A549 (cell line): ENCODE data around the gene ADGRG2. TPM values are rescaled to one million over a fixed set of nuclear protein-coding genes. Genes with fewer than 3 reads are reported as not detected.

ENCODE experiments used
- ATAC-seq, 2 experiments: fragments of 200-7000 bp in 1 of 2; fragments of >200 bp in 1 of 2; cut with Nextera tagmentation in 1 of 2; cut with Tn5 transposase in 1 of 2; 3 replicates each; pipeline versions ENCODE4 v1.8.0 to v1.9.1; 2018 to 2020; ENCODE audit warnings: mild to moderate bottlenecking in 1 of 2, moderate library complexity in 1 of 2
- CTCF ChIA-PET: fragments of 300-600 bp; sonication (Branson Sonifier 250); formaldehyde crosslinking; extraction: SDS; loops from one replicate; lab custom pipeline; 2021; ENCODE audit warnings: antibody characterized with exemption, inconsistent platforms; lab: Yijun Ruan, JAX
- POLR2A ChIA-PET: fragments of 350-600 bp; formaldehyde crosslinking; extraction: SDS; loops from one replicate; lab custom pipeline; 2021; ENCODE audit warnings: antibody characterized with exemption, inconsistent platforms; lab: Yijun Ruan, JAX
- DNase-seq, 2 experiments: peaks; one replicate each; pipeline versions ENCODE4 v3.0.0 to v3.0.0-alpha.2; 2011 to 2016; ENCODE audit warnings: low read depth in 1 of 2, low spot score in 1 of 2
- FAIRE-seq: peaks from 2 replicates; lab custom pipeline; 2011; peaks lifted over from hg19 to GRCh38; lab: Jason Lieb, UNC
- H3K27ac ChIP-seq, 2 experiments: fragments of >200 bp; sonication (Bioruptor Twin); formaldehyde crosslinking; 3 replicates each; pipeline ENCODE4 v1.5.1; 2016 to 2017
- H3K4me1 ChIP-seq: fragments of >200 bp; sonication (Bioruptor Twin); formaldehyde crosslinking; 3 replicates; pipeline ENCODE4 v1.6.1; 2016
- H3K4me2 ChIP-seq: fragments of >200 bp; sonication (Bioruptor Twin); formaldehyde crosslinking; 3 replicates; pipeline ENCODE4 v1.6.1; 2016
- H3K4me3 ChIP-seq: fragments of >200 bp; sonication (Bioruptor Twin); formaldehyde crosslinking; 3 replicates; pipeline ENCODE4 v1.5.1; 2016
- H3K9me3 ChIP-seq: fragments of >200 bp; sonication (Bioruptor Twin); formaldehyde crosslinking; 3 replicates; pipeline ENCODE4 v1.6.1; 2016
- BCL3 ChIP-seq: fragments of >200 bp; sonication (Bioruptor Twin); formaldehyde crosslinking; IDR thresholded peaks from 3 replicates; pipeline ENCODE4 v1.6.1; 2016
- CEBPB ChIP-seq, 2 experiments: fragments of >200 bp in 1 of 2; sonication (Bioruptor Twin) in 1 of 2; formaldehyde crosslinking in 1 of 2; IDR thresholded peaks; 2 replicates each; pipeline ENCODE4 v1.6.1; 2012 to 2016
- CHD2 ChIP-seq: fragments of 150-350 bp; IDR thresholded peaks from 2 replicates; pipeline ENCODE4 v1.6.1; 2014; ENCODE audit warnings: low read length; ENCODE audit not compliant: partially characterized antibody
- CHD4 ChIP-seq: fragments of 200-600 bp; sonication (generic); IDR thresholded peaks from 2 replicates; pipeline ENCODE4 v1.6.1; 2016; ENCODE audit warnings: antibody characterized with exemption, mild to moderate bottlenecking, borderline replicate concordance
- CTCF ChIP-seq: fragments of >200 bp; sonication (Bioruptor Twin); formaldehyde crosslinking; IDR thresholded peaks from 3 replicates; pipeline ENCODE4 v1.5.1; 2016
- E2F6 ChIP-seq: IDR thresholded peaks from 2 replicates; pipeline ENCODE4 v1.6.1; 2012; ENCODE audit warnings: low read depth, borderline replicate concordance
- FOSB ChIP-seq: fragments of 250-450 bp; sonication (Bioruptor Pico); IDR thresholded peaks from 2 replicates; pipeline ENCODE4 v1.5.0; 2020; ENCODE audit warnings: mild to moderate bottlenecking, moderate library complexity
- FOSL2 ChIP-seq, 2 experiments: fragments of 450-650 bp in 1 of 2; fragments of >200 bp in 1 of 2; sonication (Bioruptor Twin) in 1 of 2; formaldehyde crosslinking; IDR thresholded peaks; 2 replicates each; pipeline versions ENCODE4 v1.5.0 to v1.6.1; 2016 to 2020; ENCODE audit warnings: mild to moderate bottlenecking in 1 of 2, moderate library complexity in 1 of 2
- HEYL ChIP-seq: fragments of 250-450 bp; sonication (Bioruptor Pico); IDR thresholded peaks from 2 replicates; pipeline ENCODE4 v1.8.0; 2021; ENCODE audit warnings: mild to moderate bottlenecking, moderate library complexity
- HOXB13 ChIP-seq: fragments of 250-450 bp; sonication (Bioruptor Pico); IDR thresholded peaks from 2 replicates; pipeline ENCODE4 v1.5.0; 2020; ENCODE audit warnings: low read depth, mild to moderate bottlenecking, moderate library complexity
- JUN ChIP-seq, 2 experiments: fragments of >200 bp; sonication (Bioruptor Twin); formaldehyde crosslinking; IDR thresholded peaks; 2 replicates in 1 of 2; 3 replicates in 1 of 2; pipeline ENCODE4 v1.6.1; 2016 to 2017
- KDM1A ChIP-seq: fragments of 200-600 bp; sonication (generic); IDR thresholded peaks from 2 replicates; pipeline ENCODE4 v1.6.1; 2016; ENCODE audit warnings: low read depth, mild to moderate bottlenecking
- KDM5A ChIP-seq: fragments of 200-600 bp; sonication (generic); IDR thresholded peaks from 2 replicates; pipeline ENCODE4 v1.6.1; 2016; ENCODE audit warnings: antibody characterized with exemption, mild to moderate bottlenecking
- MAFK ChIP-seq: fragments of 450-650 bp; IDR thresholded peaks from 2 replicates; pipeline ENCODE4 v1.6.1; 2014; ENCODE audit not compliant: partially characterized antibody
- MAZ ChIP-seq: fragments of 150-350 bp; IDR thresholded peaks from 2 replicates; pipeline ENCODE4 v1.6.1; 2014; ENCODE audit warnings: antibody characterized with exemption, low read depth, low read length, borderline replicate concordance
- NR3C1 ChIP-seq: fragments of >200 bp; sonication (Bioruptor Twin); formaldehyde crosslinking; IDR thresholded peaks from 3 replicates; pipeline ENCODE4 v1.6.1; 2017
- RAD21 ChIP-seq, 2 experiments: fragments of >200 bp in 1 of 2; sonication (Bioruptor Twin) in 1 of 2; formaldehyde crosslinking in 1 of 2; IDR thresholded peaks in 1 of 2; conservative IDR thresholded peaks in 1 of 2; 2 replicates in 1 of 2; 3 replicates in 1 of 2; pipeline ENCODE4 v1.6.1; 2012 to 2018; ENCODE audit warnings: inconsistent platforms in 1 of 2
- RCOR1 ChIP-seq: fragments of 150-350 bp; IDR thresholded peaks from 2 replicates; pipeline ENCODE4 v1.6.1; 2014; ENCODE audit warnings: antibody characterized with exemption, low read length, low read depth
- RFX5 ChIP-seq: fragments of 450-650 bp; IDR thresholded peaks from 2 replicates; pipeline ENCODE4 v1.7.1; 2014; ENCODE audit warnings: antibody characterized with exemption, mild to moderate bottlenecking, moderate library complexity
- SMC3 ChIP-seq: fragments of >200 bp; sonication (Bioruptor Twin); formaldehyde crosslinking; IDR thresholded peaks from 3 replicates; pipeline ENCODE4 v1.6.1; 2018; ENCODE audit warnings: inconsistent platforms
- TFCP2L1 ChIP-seq: fragments of 250-450 bp; sonication (Bioruptor Pico); IDR thresholded peaks from 2 replicates; pipeline ENCODE4 v1.5.0; 2021; ENCODE audit warnings: mild to moderate bottlenecking
- WGBS: methylation state at CpG from one replicate; pipeline ENCODE4 v1.1.6; 2017; ENCODE audit errors: missing lambda C conversion rate; 5-methylcytosine and 5-hydroxymethylcytosine counted together
- polyA plus RNA-seq, 4 experiments: library from polyadenylated mRNA; depleted of rRNA in 3 of 4; stranded (reverse); fragments of >200 nt; fragmentation: RNase III in 1 of 4; extraction: RNeasy Plus Mini Kit Qiagen cat#74134 plus additional on column Dnase treatment in 1 of 4; gene quantifications; 2 replicates in 3 of 4; 3 replicates in 1 of 4; pipeline ENCODE4 v1.2.3, GENCODE V29; 2011 to 2017

The ADGRG2 gene
- polyA plus RNA-seq, 2 of the 4 experiments (the other 2 are of a cell fraction): 5.2 to 10.3 TPM

GRCh38 chrX:19007011-19007410 is 115.3 kb downstream of the ADGRG2 start (continued):
- TF ChIP-seq MAFK (no peak), HOXB13 (no peak), NR3C1 (no peak), RCOR1 (no peak), CHD2 (no peak), TFCP2L1 (no peak)

- 68% methylated on average over 4 of the region's 4 CpGs for WGBS
- no peaks in the 10 kb centered on the region for H3K4me1 ChIP-seq
- DNase-seq: peak in 1 of 2 experiments; percentile 33
- TF ChIP-seq E2F6 (no peak), KDM5A (no peak), SMC3 (peak; percentile 37; the same call in 1 of the 3 replicates), RAD21 (conservative IDR thresholded peaks at IDR 0.05 in 1 of 2, IDR thresholded peaks at IDR 0.05 in 1 of 2) (peak; percentile 40 to 56; a peak in 4 of 5 replicates), CTCF (peak; percentile 23; the same call in 2 of the 3 replicates), JUN (IDR thresholded peaks at IDR 0.05) (no peak)
- TF ChIP-seq, all 56 proteins: peak for 3
- POLR2A ChIA-PET: interaction anchor here (0.6 kb wide), 1 partner anchor 20 kb away, joined by 3 read pairs; no protein-coding TSS in a partner anchor
- CTCF ChIA-PET: interaction anchor here (0.7 to 3.0 kb wide), 12 partner anchors 11 to 612 kb away, joined by 3 to 17 read pairs (median 4); partner anchors contain the start of gene ADGRG2
- Histone ChIP-seq H3K27ac (no peak overlapping the region), H3K4me2 (no peak overlapping the region), H3K4me3 (no peak overlapping the region), H3K9me3 (no peaks in the 10 kb centered on the region)
- FAIRE-seq: no peak
- peak; percentile 65 to 70; a peak in 3 of 6 replicates for ATAC-seq
Measured at GRCh38 chrX:19005909-19006308, 116.4 kb downstream of the ADGRG2 start.

- POLR2A ChIA-PET: no interaction called here
- Histone ChIP-seq H3K4me3 (no peak overlapping the region), H3K27ac (no peak overlapping the region)
- TF ChIP-seq MAZ: no peak
- TF ChIP-seq, all 56 proteins: peak for 0
- ATAC-seq: no peak
- peaks cover 9% of the 10 kb centered on the region for H3K4me1 ChIP-seq
- H3K4me2 ChIP-seq: no peak overlapping the region
- H3K9me3 ChIP-seq: no peaks in the 10 kb centered on the region
- no peak for DNase-seq
- peak; percentile 54 for FAIRE-seq
- CTCF ChIA-PET: interaction anchor here (1.6 to 2.3 kb wide), 3 partner anchors 10 to 14 kb away, joined by 3 to 8 read pairs (median 4); no protein-coding TSS in a partner anchor
- WGBS: 91% methylated on average over 5 of the region's 5 CpGs
Measured at GRCh38 chrX:19003756-19004155, 118.5 kb downstream of the ADGRG2 start.

- Histone ChIP-seq H3K4me1 (peaks cover 56% of the 10 kb centered on the region), H3K4me2 (peak overlapping the region; percentile 82), H3K9me3 (no peaks in the 10 kb centered on the region), H3K27ac (peak overlapping the region; percentile 80), H3K4me3 (no peak overlapping the region)
- ATAC-seq (no peak), DNase-seq (no peak), FAIRE-seq (no peak)
- POLR2A ChIA-PET: interaction anchor here (1.1 kb wide), 1 partner anchor 15 kb away, joined by 4 read pairs; the partner anchor contains the start of gene PHKA2
- CTCF ChIA-PET: interaction anchor here (0.6 to 1.6 kb wide), 3 partner anchors 19 to 591 kb away, joined by 3 to 5 read pairs (median 3); no protein-coding TSS in a partner anchor
- TF ChIP-seq HEYL: no peak
- no peak for TF ChIP-seq KDM1A
- TF ChIP-seq BCL3: no peak
- TF ChIP-seq CTCF: no peak
- TF ChIP-seq FOSL2 (IDR thresholded peaks at IDR 0.05): no peak
- peak; percentile 57 for TF ChIP-seq FOSL2 (CRISPR knock-in tag; IDR thresholded peaks at IDR 0.05)
- TF ChIP-seq CHD4: no peak
- TF ChIP-seq FOSB: no peak
- TF ChIP-seq CEBPB (IDR thresholded peaks at IDR 0.05): 0 out of 4 replicates have a peak, but pooled peaks of 1 of the 2 experiments have one; percentile 36
- no peak for TF ChIP-seq JUN (IDR thresholded peaks at IDR 0.05)
- no peak for TF ChIP-seq RFX5
- 71% methylated on average over 1 of the region's 1 CpG for WGBS
Measured at GRCh38 chrX:18998653-18999052, 123.6 kb downstream of the ADGRG2 start.
